AG09319 (cell line): ENCODE results near the gene SPTA1.

Experiments used
- DNase-seq: peaks from one replicate; pipeline ENCODE4 v3.0.0-alpha.2; 2010; ENCODE audit warnings: low read depth; ENCODE audit errors: extremely low read depth
- CTCF ChIP-seq: IDR thresholded peaks from 2 replicates; pipeline ENCODE4 v1.5.1; 2011; ENCODE audit warnings: low read depth, mild to moderate bottlenecking, inconsistent platforms, low read length, moderate library complexity

The SPTA1 gene

GRCh38 chr1:158685085-158685484 is 1.4 kb downstream of the SPTA1 start:
- DNase-seq = no peak
- no peak for TF ChIP-seq CTCF

GRCh38 chr1:158681606-158682005 is 4.9 kb downstream of the SPTA1 start:
- TF ChIP-seq CTCF = no peak
- no peak for DNase-seq

GRCh38 chr1:158679289-158679688 is 7.2 kb downstream of the SPTA1 start:
- no peak for TF ChIP-seq CTCF

GRCh38 chr1:158675563-158676323 is 10.8 kb downstream of the SPTA1 start:
- TF ChIP-seq CTCF = no peak
- no peak for DNase-seq

More at GRCh38 chr1:158679289-158679688, 7.2 kb downstream of the SPTA1 start:
- DNase-seq = no peak

- TF ChIP-seq CTCF = no peak
- DNase-seq = no peak
Measured at GRCh38 chr1:158674302-158674701, 12.2 kb downstream of the SPTA1 start.

GRCh38 chr1:158666037-158666436 is 20.5 kb downstream of the SPTA1 start:
- no peak for TF ChIP-seq CTCF
- DNase-seq = no peak

- TF ChIP-seq CTCF = no peak
- DNase-seq = no peak
Measured at GRCh38 chr1:158654571-158654970, 31.9 kb downstream of the SPTA1 start.
